Measurements from ENCODE around the gene MYO16.

The MYO16 gene

DNA sequence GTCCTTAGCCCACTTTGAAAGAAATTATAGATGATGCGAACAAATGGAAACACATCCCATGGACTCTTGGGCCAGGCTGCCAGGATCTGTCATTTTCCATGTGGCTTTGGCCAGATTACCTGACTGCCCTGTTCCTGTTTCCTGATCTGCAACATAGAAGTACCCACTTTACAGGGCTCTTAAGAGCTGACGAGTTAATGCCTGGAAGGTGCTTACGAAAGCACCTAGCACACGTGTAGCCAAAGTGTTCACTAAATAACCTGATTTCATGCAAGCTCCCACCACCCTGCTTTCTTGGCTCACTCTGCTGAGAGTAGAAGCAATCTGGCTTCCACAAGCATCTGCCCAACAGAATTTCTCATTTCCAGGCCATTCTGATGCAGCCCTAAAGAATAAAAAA, 575.2 kb downstream of the MYO16 start:
- Histone ChIP-seq H3K27me3 (no peaks in the 10 kb centered on the region), H3K36me3 (no peaks in the 10 kb centered on the region), H3K9me3 (no peaks in the 10 kb centered on the region), H3K4me1 (no peaks in the 10 kb centered on the region), H3K4me3 (ENCODE audit: low read depth, low read length) (no peak overlapping the region)
- no peak for TF ChIP-seq CTCF (IDR thresholded peaks at IDR 0.05; ENCODE audit: low read depth, low read length)
- DNase-seq = no peak

DNA sequence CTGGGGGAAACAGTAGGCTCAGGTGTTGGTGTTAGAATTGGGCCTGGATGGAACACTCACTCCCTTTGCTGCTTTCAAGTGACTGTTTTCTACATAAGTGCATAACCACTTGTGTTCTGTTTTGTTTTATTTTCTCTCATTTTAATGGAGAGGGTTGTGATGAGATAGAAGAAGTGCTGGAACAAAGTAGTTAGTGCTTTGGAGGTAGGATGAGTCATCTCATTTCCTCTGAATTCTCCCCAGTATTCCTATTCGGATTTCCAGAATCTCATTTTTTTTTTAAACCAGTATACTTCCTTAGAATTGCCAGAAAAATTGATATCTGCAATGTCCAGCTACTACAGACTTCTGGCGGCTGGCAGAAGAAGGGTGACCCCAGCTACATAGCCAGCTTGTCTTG, 575.9 kb downstream of the MYO16 start:
- DNase-seq = no peak
- no peaks in the 10 kb centered on the region for H3K36me3 ChIP-seq
- no peaks in the 10 kb centered on the region for H3K9me3 ChIP-seq
- TF ChIP-seq CTCF (IDR thresholded peaks at IDR 0.05; ENCODE audit: low read depth, low read length) = no peak
- H3K4me3 ChIP-seq (ENCODE audit: low read depth, low read length) = no peak overlapping the region
- H3K27me3 ChIP-seq = no peaks in the 10 kb centered on the region
- no peaks in the 10 kb centered on the region for H3K4me1 ChIP-seq

GRCh38 chr13:109206616-109207015, 577.2 kb downstream of the MYO16 start:
- TF ChIP-seq CTCF (IDR thresholded peaks at IDR 0.05; ENCODE audit: low read depth, low read length) = no peak
- H3K9me3 ChIP-seq = no peaks in the 10 kb centered on the region
- H3K4me1 ChIP-seq = no peaks in the 10 kb centered on the region; the same call in 1 of the 2 replicates
- H3K4me3 ChIP-seq (ENCODE audit: low read depth, low read length) = no peak overlapping the region
- no peak for DNase-seq
- no peaks in the 10 kb centered on the region for H3K36me3 ChIP-seq
- H3K27me3 ChIP-seq = no peaks in the 10 kb centered on the region

- no peaks in the 10 kb centered on the region for H3K27me3 ChIP-seq
- H3K36me3 ChIP-seq = no peaks in the 10 kb centered on the region
- TF ChIP-seq CTCF (IDR thresholded peaks at IDR 0.05; ENCODE audit: low read depth, low read length) = peak; percentile 42
- peak; percentile 55 for DNase-seq
- H3K4me1 ChIP-seq = no peaks in the 10 kb centered on the region; the same call in 1 of the 2 replicates
- H3K9me3 ChIP-seq = no peaks in the 10 kb centered on the region
- H3K4me3 ChIP-seq (ENCODE audit: low read depth, low read length) = no peak overlapping the region
Observed at GRCh38 chr13:109207622-109208021, 578.2 kb downstream of the MYO16 start.

DNA sequence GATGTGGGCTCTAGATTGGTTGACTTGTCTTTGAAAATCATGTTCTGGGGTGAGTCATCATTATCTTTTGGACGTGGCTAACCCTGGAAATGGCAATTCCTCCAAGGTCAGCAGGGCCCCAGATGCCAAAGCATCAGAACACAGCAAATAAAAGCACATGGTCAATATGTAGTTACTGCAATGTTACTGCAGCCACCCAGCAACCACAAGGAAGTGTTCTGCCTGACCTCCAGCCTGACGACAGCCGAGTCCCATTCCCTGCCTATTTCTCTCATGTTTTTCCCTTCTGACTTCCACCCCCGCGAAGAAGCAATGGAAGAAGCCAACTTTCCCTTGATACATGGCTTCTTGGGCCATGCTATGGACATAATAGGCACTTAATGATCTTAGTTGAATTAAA, 579.1 kb downstream of the MYO16 start:
- H3K4me1 ChIP-seq = no peaks in the 10 kb centered on the region; the same call in 1 of the 2 replicates
- H3K36me3 ChIP-seq = no peaks in the 10 kb centered on the region
- H3K27me3 ChIP-seq = no peaks in the 10 kb centered on the region
- no peak for DNase-seq
- no peaks in the 10 kb centered on the region for H3K9me3 ChIP-seq
- H3K4me3 ChIP-seq (ENCODE audit: low read depth, low read length) = no peak overlapping the region
- TF ChIP-seq CTCF (IDR thresholded peaks at IDR 0.05; ENCODE audit: low read depth, low read length) = no peak

DNA sequence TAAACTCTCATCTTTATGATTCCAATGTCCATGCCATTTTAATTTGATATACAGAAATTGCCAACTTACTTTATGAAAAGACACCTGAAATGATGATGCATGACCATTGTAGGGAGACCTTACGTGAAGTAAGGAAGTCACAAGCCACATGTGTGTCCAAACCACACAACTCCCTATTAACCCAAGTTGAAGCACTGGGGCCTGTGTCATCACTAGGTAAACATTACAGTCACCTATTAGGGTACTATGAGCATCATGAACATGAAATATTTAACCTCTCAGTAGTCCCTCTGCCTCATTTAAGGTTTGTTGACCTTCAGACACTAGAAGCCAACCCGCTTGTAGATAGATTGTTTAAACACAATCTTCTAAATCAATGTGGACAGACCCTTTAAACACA, 580.1 kb downstream of the MYO16 start:
- DNase-seq = no peak
- H3K9me3 ChIP-seq = no peaks in the 10 kb centered on the region
- no peak overlapping the region for H3K4me3 ChIP-seq (ENCODE audit: low read depth, low read length)
- no peaks in the 10 kb centered on the region; the same call in 1 of the 2 replicates for H3K4me1 ChIP-seq
- no peaks in the 10 kb centered on the region for H3K27me3 ChIP-seq
- no peak for TF ChIP-seq CTCF (IDR thresholded peaks at IDR 0.05; ENCODE audit: low read depth, low read length)
- H3K36me3 ChIP-seq = no peaks in the 10 kb centered on the region

All from BE2C (cell line).